GM12801 (cell line): ENCODE measurements around the gene CCNI2.

Experiments
- TF ChIP-seq, protein P1 (sequence below): IDR thresholded peaks from one replicate; pipeline ENCODE4 v1.5.1; 2011; ENCODE audit warnings: control low read depth; ENCODE audit not compliant: insufficient read length; ENCODE audit errors: extremely low read depth

The CCNI2 gene

DNA sequence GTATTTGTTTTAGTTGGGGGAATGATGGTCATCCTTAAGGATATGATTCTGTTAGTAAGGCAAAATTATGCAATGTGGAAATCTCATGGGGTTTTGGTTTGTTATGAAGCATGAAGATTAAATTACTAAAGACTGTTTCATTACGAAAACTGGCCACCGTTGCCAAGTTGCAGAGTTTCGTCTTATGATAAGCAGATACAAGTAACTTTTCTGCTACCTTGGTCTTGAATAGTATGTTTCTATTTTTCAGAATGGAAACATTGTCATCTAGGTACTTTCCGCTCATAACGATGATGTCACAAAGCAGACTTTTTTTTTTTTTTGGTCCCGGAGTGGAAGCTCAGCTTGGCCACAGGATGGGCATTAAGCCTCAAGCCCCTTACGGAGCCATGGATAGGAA, 4.2 kb downstream of the CCNI2 start:
- TF ChIP-seq, protein P1, sequence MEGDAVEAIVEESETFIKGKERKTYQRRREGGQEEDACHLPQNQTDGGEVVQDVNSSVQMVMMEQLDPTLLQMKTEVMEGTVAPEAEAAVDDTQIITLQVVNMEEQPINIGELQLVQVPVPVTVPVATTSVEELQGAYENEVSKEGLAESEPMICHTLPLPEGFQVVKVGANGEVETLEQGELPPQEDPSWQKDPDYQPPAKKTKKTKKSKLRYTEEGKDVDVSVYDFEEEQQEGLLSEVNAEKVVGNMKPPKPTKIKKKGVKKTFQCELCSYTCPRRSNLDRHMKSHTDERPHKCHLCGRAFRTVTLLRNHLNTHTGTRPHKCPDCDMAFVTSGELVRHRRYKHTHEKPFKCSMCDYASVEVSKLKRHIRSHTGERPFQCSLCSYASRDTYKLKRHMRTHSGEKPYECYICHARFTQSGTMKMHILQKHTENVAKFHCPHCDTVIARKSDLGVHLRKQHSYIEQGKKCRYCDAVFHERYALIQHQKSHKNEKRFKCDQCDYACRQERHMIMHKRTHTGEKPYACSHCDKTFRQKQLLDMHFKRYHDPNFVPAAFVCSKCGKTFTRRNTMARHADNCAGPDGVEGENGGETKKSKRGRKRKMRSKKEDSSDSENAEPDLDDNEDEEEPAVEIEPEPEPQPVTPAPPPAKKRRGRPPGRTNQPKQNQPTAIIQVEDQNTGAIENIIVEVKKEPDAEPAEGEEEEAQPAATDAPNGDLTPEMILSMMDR: no peak

DNA sequence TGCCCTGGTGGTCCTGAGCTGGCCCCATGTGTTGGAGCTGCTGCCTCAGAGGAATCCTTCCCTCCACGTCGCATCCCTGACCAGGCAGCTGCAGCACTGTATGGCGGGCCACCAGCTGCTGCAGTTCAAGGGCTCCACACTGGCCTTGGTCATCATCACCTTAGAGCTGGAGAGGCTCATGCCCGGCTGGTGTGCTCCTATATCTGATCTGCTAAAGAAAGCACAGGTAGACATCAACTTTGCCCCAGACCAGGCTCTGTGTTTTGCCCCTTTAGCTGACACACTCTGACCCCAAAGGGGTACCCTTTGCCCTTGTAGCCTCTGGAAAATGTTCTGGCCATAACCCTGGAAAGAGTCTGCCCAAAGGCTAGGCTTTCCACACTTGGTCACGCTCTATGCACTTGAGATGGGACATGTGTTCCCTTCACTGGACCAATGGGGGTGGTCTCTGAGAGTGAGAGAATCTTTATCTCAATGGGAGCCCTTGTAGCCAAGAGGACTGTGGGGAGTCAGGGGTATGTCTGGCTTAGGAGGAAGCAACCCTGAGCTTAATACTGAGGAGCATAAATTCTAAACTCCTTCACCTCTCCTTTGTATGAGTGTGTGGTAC, 4.8 kb downstream of the CCNI2 start:
- TF ChIP-seq, protein P1: no peak

DNA sequence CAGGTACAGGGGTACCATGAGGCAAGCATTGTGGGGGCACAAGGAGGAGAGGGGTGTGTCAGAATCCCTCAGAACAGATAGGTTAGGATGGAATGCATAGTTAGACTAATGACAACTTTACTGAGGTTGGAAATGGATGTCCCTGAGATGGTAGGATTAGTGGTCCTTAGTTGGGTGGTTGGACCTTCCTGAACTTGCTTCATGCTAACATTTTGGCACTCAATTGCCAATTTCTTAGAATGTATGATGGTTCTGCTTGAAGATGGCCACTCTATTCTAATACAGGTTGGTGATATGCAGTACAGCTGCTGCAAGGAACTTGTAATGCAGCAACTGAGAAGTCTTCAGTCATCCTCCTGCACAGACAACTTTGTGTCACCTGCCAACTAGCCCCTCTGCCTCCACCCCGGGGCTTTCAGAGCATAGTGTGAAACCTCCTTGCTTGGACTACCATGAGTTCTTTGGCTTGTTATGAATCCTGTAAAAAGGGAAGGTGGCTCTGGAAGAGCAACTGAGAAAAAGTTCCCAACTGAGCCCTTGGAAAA, 5.4 kb downstream of the CCNI2 start:
- TF ChIP-seq, protein P1: no peak

GRCh38 chr5:132753135-132753987, 6.1 kb downstream of the CCNI2 start:
- TF ChIP-seq, protein P1: no peak

GRCh38 chr5:132754111-132754510, 6.9 kb downstream of the CCNI2 start:
- TF ChIP-seq, protein P1: no peak

DNA sequence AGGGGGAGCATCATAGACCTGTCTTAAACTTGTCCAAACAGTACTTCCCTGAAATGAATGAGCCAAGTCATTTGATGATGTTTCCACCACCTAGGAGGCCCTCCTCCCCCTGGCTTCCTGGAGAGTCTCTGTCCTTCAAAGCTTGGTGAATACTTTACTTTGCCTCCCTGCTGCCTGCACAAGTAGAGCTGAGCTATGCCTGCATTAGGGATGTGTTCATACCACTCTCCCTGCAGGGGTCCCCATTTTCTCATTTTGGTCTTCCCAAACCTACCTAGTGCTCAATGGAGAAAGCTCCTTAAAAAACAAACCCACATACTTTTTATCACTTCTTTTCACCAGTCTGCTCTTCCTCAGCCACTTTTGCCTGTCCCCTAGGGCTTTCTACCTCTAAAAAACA, 7.7 kb downstream of the CCNI2 start:
- TF ChIP-seq, protein P1: no peak

GRCh38 chr5:132756542-132756941, 9.3 kb downstream of the CCNI2 start:
- TF ChIP-seq, protein P1: no peak
